ENCODE data around the gene RAI1.

Gene RAI1

GRCh38 chr17:17852930-17853329 is 171.7 kb downstream of the RAI1 start:
- no peak for DNase-seq

DNA sequence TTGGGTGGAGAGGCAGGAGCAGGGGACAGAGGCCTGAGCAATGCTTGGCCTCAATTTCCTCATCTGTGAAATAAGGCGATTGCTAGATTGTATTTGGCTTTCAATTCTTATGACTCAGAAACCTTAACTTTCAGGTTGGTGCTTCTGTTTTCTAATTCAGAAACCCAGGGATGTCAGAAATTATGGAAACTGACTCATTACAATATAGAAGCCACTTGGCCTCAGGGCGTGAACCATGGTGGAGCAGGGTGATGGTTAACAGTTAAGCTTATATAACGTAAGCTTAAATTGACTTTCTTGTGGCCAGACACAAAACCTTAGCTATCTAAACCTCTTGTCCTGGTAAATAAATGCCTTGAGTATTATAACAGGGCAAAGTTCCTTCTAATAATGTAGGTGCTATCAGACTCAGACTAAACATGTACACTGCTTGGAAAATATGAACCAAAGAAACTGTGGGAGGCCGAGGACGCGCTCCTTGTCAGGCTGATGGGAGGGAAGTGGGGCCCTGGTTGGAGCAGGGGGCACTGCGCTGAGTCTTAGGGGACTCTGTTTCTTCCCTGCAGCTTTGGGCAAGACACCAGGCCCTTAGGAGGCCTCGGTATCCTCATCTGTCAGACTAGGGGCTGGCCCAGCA is 172.7 kb downstream of the RAI1 start:
- DNase-seq, result no peak

- no peak for DNase-seq
Observed at GRCh38 chr17:17855976-17856375, 174.7 kb downstream of the RAI1 start.

- no peak for DNase-seq
Observed at GRCh38 chr17:17856386-17856785, 175.1 kb downstream of the RAI1 start.

DNA sequence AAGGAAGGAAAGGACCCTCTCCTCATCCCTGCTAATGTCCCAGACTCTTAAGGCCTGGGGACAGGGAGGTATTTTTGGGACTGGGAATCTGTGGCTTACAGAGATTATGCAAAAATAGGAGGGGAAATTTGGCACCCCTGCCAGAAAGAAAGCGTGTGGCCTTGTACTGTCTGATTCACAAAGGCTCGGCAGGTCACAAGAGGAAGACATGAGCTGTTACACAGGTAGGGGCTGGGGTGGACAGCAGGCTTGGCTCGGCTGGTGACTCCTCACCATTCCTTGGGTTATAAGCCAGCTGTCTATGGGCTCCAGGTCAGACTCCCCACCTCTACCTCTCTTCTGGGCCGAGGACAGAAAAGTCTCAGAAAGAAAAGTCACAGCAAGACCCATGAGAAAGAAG is 176.2 kb downstream of the RAI1 start:
- no peak for DNase-seq

- DNase-seq, result no peak
Observed at GRCh38 chr17:17859909-17860765, 178.9 kb downstream of the RAI1 start.

- no peak for DNase-seq
Observed at GRCh38 chr17:17860766-17861107, 179.5 kb downstream of the RAI1 start.
